IMR-90 (cell line): ENCODE results near the gene PTP4A2. TPM values are rescaled to one million over a fixed set of nuclear protein-coding genes. Genes with fewer than 3 reads are reported as not detected.

ENCODE experiments used
- ATAC-seq: fragments of 200-7000 bp; cut with Tn5 transposase; 2 replicates; pipeline ENCODE4 v1.9.1; 2020; ENCODE audit warnings: low read depth, mild to moderate bottlenecking, moderate library complexity
- BruUV-seq: library from RNA; stranded (reverse); fragments of 400-500 nt; replicated peaks from 2 replicates; lab custom pipeline; 2021; lab: Mats Ljungman, UMichigan
- CTCF ChIA-PET: fragments of 300-600 bp; formaldehyde crosslinking; extraction: SDS; loops from one replicate; lab custom pipeline; 2021; ENCODE audit warnings: antibody characterized with exemption; lab: Yijun Ruan, JAX
- POLR2A ChIA-PET: fragments of 300-600 bp; sonication (Branson Sonifier 250); formaldehyde crosslinking; loops from one replicate; lab custom pipeline; 2022; ENCODE audit warnings: antibody characterized with exemption; ENCODE audit not compliant: unreplicated experiment; lab: Charles Lee
- DNase-seq: peaks from one replicate; pipeline ENCODE4 v3.0.0; 2013
- H2AFZ ChIP-seq: replicated peaks from 2 replicates; pipeline ENCODE3; 2013; ENCODE audit warnings: low read length, mild to moderate bottlenecking; ENCODE audit not compliant: poor library complexity
- H2AK5ac ChIP-seq: 2 replicates; pipeline ENCODE4 v1.6.1; 2013; ENCODE audit warnings: low read depth, low read length, inconsistent platforms
- H2AK9ac ChIP-seq: replicated peaks from 2 replicates; pipeline ENCODE3; 2013; ENCODE audit warnings: mild to moderate bottlenecking, low read depth, low read length, moderate library complexity; ENCODE audit not compliant: poor library complexity
- H2BK120ac ChIP-seq: 2 replicates; pipeline ENCODE4 v1.6.1; 2013; ENCODE audit warnings: low read depth, low read length, inconsistent platforms
- H2BK15ac ChIP-seq: 3 replicates; pipeline ENCODE4 v1.6.1; 2013; ENCODE audit warnings: low read depth, low read length, inconsistent platforms
- H2BK20ac ChIP-seq: 2 replicates; pipeline ENCODE4 v1.6.1; 2013; ENCODE audit warnings: low read depth, mild to moderate bottlenecking, inconsistent platforms, low read length, moderate library complexity
- H2BK5ac ChIP-seq: 2 replicates; pipeline ENCODE4 v1.6.1; 2013; ENCODE audit warnings: mild to moderate bottlenecking, low read depth, low read length, inconsistent platforms; ENCODE audit not compliant: poor library complexity, severe bottlenecking
- H3K14ac ChIP-seq: replicated peaks from 2 replicates; pipeline ENCODE4 v1.6.1; 2013; ENCODE audit warnings: low read depth, low read length, inconsistent platforms
- H3K18ac ChIP-seq: 2 replicates; pipeline ENCODE4 v1.6.1; 2013; ENCODE audit warnings: low read depth, low read length, control low read depth
- H3K23ac ChIP-seq: 2 replicates; pipeline ENCODE4 v1.6.1; 2013; ENCODE audit warnings: low read depth, low read length, inconsistent platforms
- H3K27ac ChIP-seq: 2 replicates; pipeline ENCODE4 v1.5.1; 2013; ENCODE audit warnings: mild to moderate bottlenecking, control low read depth, low read length; ENCODE audit not compliant: insufficient read depth
- H3K27me3 ChIP-seq: 2 replicates; pipeline ENCODE4 v1.6.1; 2013; ENCODE audit warnings: low read length; ENCODE audit not compliant: control insufficient read depth, insufficient read depth
- H3K36me3 ChIP-seq: 2 replicates; pipeline ENCODE4 v1.6.1; 2013; ENCODE audit warnings: low read length, mixed read lengths; ENCODE audit not compliant: control insufficient read depth, insufficient read depth
- H3K4ac ChIP-seq: 2 replicates; pipeline ENCODE4 v1.6.1; 2013; ENCODE audit warnings: low read depth, low read length, inconsistent platforms
- H3K4me1 ChIP-seq: 2 replicates; pipeline ENCODE4 v1.6.1; 2013; ENCODE audit warnings: low read length, mixed read lengths; ENCODE audit not compliant: control insufficient read depth, insufficient read depth
- H3K4me2 ChIP-seq: 2 replicates; pipeline ENCODE4 v1.6.1; 2013; ENCODE audit warnings: low read depth, mild to moderate bottlenecking, control low read depth, low read length, moderate library complexity
- H3K4me3 ChIP-seq: 2 replicates; pipeline ENCODE4 v1.5.1; 2013; ENCODE audit warnings: low read depth, mild to moderate bottlenecking, control low read depth, low read length, moderate library complexity; ENCODE audit not compliant: insufficient read depth
- H3K56ac ChIP-seq: 2 replicates; pipeline ENCODE4 v1.6.1; 2013; ENCODE audit warnings: low read length, inconsistent platforms; ENCODE audit not compliant: insufficient read depth; ENCODE audit errors: extremely low read depth
- H3K79me1 ChIP-seq, 2 experiments: 2 replicates each; pipeline ENCODE4 v1.6.1; 2013; ENCODE audit warnings: low read length in 2 of 2, inconsistent platforms in 1 of 2, low read depth in 1 of 2
- H3K9ac ChIP-seq: 2 replicates; pipeline ENCODE4 v1.6.1; 2013; ENCODE audit warnings: low read depth, low read length, control low read depth
- H3K9me1 ChIP-seq: 2 replicates; pipeline ENCODE4 v1.6.1; 2013; ENCODE audit warnings: low read length, inconsistent platforms; ENCODE audit not compliant: insufficient read depth
- H3K9me3 ChIP-seq: 2 replicates; pipeline ENCODE4 v1.6.1; 2013; ENCODE audit warnings: low read length; ENCODE audit not compliant: control insufficient read depth, insufficient read depth
- H4K20me1 ChIP-seq: 2 replicates; pipeline ENCODE4 v1.6.1; 2013; ENCODE audit warnings: low read length, inconsistent platforms; ENCODE audit not compliant: insufficient read depth
- H4K5ac ChIP-seq: 2 replicates; pipeline ENCODE4 v1.6.1; 2013; ENCODE audit warnings: mild to moderate bottlenecking, low read depth, low read length, control low read depth
- H4K8ac ChIP-seq, 2 experiments: 2 replicates each; pipeline ENCODE4 v1.6.1; 2013; ENCODE audit warnings: low read depth in 2 of 2, low read length in 2 of 2, control low read depth in 1 of 2, inconsistent platforms in 1 of 2
- H4K91ac ChIP-seq: 2 replicates; pipeline ENCODE4 v1.6.1; 2013; ENCODE audit warnings: low read depth, low read length, inconsistent platforms; ENCODE audit not compliant: insufficient read depth
- CEBPB ChIP-seq: IDR thresholded peaks from 2 replicates; pipeline ENCODE4 v1.6.1; 2012; ENCODE audit warnings: low read depth, low read length, improper control_type of control experiment
- CHD1 ChIP-seq: IDR thresholded peaks from 2 replicates; pipeline ENCODE4 v1.6.1; 2012; ENCODE audit warnings: low read depth, low read length, improper control_type of control experiment
- ELK1 ChIP-seq: fragments of 150-350 bp; IDR thresholded peaks from 2 replicates; pipeline ENCODE4 v1.6.1; 2016; ENCODE audit warnings: low read depth, mild to moderate bottlenecking, low read length, moderate library complexity, borderline replicate concordance
- MAFK ChIP-seq: IDR thresholded peaks from 2 replicates; pipeline ENCODE4 v1.6.1; 2012; ENCODE audit warnings: low read depth, low read length, improper control_type of control experiment
- MAZ ChIP-seq: IDR thresholded peaks from 2 replicates; pipeline ENCODE4 v1.6.1; 2012; ENCODE audit warnings: low read depth, mild to moderate bottlenecking, low read length, improper control_type of control experiment, moderate library complexity, borderline replicate concordance
- NFE2L2 ChIP-seq: fragments of 150-350 bp; IDR thresholded peaks from 2 replicates; pipeline ENCODE4 v1.6.1; 2016; ENCODE audit warnings: low read depth, mild to moderate bottlenecking, low read length
- RAD21 ChIP-seq: IDR thresholded peaks from 2 replicates; pipeline ENCODE4 v1.6.1; 2012; ENCODE audit warnings: low read length, improper control_type of control experiment
- RCOR1 ChIP-seq: IDR thresholded peaks from 2 replicates; pipeline ENCODE4 v1.6.1; 2012; ENCODE audit warnings: mild to moderate bottlenecking, low read length, improper control_type of control experiment; ENCODE audit not compliant: insufficient replicate concordance
- RFX5 ChIP-seq: IDR thresholded peaks from 2 replicates; pipeline ENCODE4 v1.8.0; 2012; ENCODE audit warnings: low read depth, mild to moderate bottlenecking, low read length, moderate library complexity
- WGBS, 2 experiments: methylation state at CpG; one replicate each; pipeline versions ENCODE4 v1.1.5 to v1.1.7; 2013; ENCODE audit warnings: missing lambda C conversion rate in 2 of 2; ENCODE audit not compliant: insufficient read length in 1 of 2; ENCODE audit errors: extremely low coverage in 2 of 2; 5-methylcytosine and 5-hydroxymethylcytosine counted together
- dilution Hi-C: fragments of 300-500 bp; cut with HindIII; formaldehyde crosslinking; loops from one replicate; pipeline ENCODE4 v1.14.3; 2018; ENCODE audit warnings: low sequenced_read_pairs; ENCODE audit not compliant: unreplicated experiment
- in situ Hi-C: fragments of 300-500 bp; cut with MboI; formaldehyde crosslinking; loops from 3 replicates; pipeline ENCODE4 v1.14.3; 2019; ENCODE audit warnings: low sequenced_read_pairs, inconsistent platforms, mixed read lengths
- intact Hi-C: fragments of 100-400 bp; cut with micrococcal nuclease; formaldehyde crosslinking; loops from 2 replicates; pipeline ENCODE4 v1.10.0; 2022
- polyA plus RNA-seq, 3 experiments: library from polyadenylated mRNA; depleted of rRNA; stranded (reverse); fragments of >200 nt; gene quantifications; 2 replicates each; pipeline ENCODE4 v1.2.3, GENCODE V29; 2012; ENCODE audit warnings: low replicate concordance in 1 of 3
- total RNA-seq: library from RNA; depleted of rRNA; stranded (reverse); fragments of >200 nt; gene quantifications from 2 replicates; pipeline ENCODE4 v1.2.3, GENCODE V29; 2012
- TF ChIP-seq, protein P1 (sequence below): conservative IDR thresholded peaks from 2 replicates; pipeline ENCODE4 v1.5.1; 2012; ENCODE audit warnings: mild to moderate bottlenecking, low read depth, low read length, improper control_type of control experiment

The PTP4A2 gene
- total and polyA plus RNA-seq, 2 of the 4 experiments (the other 2 are of a cell fraction) = 135 to 328 TPM

GRCh38 chr1:31888291-31888690 lies 49.9 kb downstream of the PTP4A2 start:
- Histone ChIP-seq H2BK15ac (no peak overlapping the region), H3K9me1 (no peaks in the 10 kb centered on the region), H3K4ac (no peak overlapping the region), H2AK9ac (no peak overlapping the region), H4K91ac (no peak overlapping the region), H3K27me3 (no peaks in the 10 kb centered on the region), H4K5ac (no peak overlapping the region), H2AFZ (no peak overlapping the region), H3K27ac (no peak overlapping the region), H2BK5ac (no peak overlapping the region), H3K4me1 (peaks cover 3% of the 10 kb centered on the region; the same call in 1 of the 2 replicates), H3K79me1 (no peaks in the 10 kb centered on the region), H3K36me3 (no peaks in the 10 kb centered on the region), H4K20me1 (no peaks in the 10 kb centered on the region), H3K9me3 (no peaks in the 10 kb centered on the region), H3K18ac (no peak overlapping the region), H3K56ac (no peak overlapping the region), H3K4me3 (no peak overlapping the region), H3K9ac (no peak overlapping the region), H3K4me2 (no peak overlapping the region), H2AK5ac (no peak overlapping the region), H4K8ac (no peak overlapping the region), H2BK120ac (no peak overlapping the region), H2BK20ac (no peak overlapping the region), H3K23ac (no peak overlapping the region), H3K14ac (no peak overlapping the region)
- no TSS peak for BruUV-seq
- WGBS, 2 experiments = no CpG with 5 or more reads among the region's 7 CpGs
- no peak for DNase-seq
- TF ChIP-seq NFE2L2 (no peak), RFX5 (no peak), MAZ (no peak), RCOR1 (no peak), RAD21 (no peak), CHD1 (no peak), ELK1 (no peak), CEBPB (no peak), MAFK (no peak)
- TF ChIP-seq, protein P1, sequence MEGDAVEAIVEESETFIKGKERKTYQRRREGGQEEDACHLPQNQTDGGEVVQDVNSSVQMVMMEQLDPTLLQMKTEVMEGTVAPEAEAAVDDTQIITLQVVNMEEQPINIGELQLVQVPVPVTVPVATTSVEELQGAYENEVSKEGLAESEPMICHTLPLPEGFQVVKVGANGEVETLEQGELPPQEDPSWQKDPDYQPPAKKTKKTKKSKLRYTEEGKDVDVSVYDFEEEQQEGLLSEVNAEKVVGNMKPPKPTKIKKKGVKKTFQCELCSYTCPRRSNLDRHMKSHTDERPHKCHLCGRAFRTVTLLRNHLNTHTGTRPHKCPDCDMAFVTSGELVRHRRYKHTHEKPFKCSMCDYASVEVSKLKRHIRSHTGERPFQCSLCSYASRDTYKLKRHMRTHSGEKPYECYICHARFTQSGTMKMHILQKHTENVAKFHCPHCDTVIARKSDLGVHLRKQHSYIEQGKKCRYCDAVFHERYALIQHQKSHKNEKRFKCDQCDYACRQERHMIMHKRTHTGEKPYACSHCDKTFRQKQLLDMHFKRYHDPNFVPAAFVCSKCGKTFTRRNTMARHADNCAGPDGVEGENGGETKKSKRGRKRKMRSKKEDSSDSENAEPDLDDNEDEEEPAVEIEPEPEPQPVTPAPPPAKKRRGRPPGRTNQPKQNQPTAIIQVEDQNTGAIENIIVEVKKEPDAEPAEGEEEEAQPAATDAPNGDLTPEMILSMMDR = no peak
- CTCF ChIA-PET = no interaction called here
- POLR2A ChIA-PET = no interaction called here
- no peak for ATAC-seq
- intact Hi-C loops (no loop called here), dilution Hi-C loops (no loop called here), in situ Hi-C loops (loop anchor here (25.0 kb wide), 1 partner anchor 99 kb away; no protein-coding TSS in a partner anchor)
